Ramos (cell line): ENCODE measurements around the gene PMVK.

ENCODE experiments used
- in situ Hi-C: fragments of 300-500 bp; cut with MboI; formaldehyde crosslinking; loops from one replicate; pipeline ENCODE4 v1.14.3; 2022; ENCODE audit warnings: low sequenced_read_pairs; ENCODE audit not compliant: unreplicated experiment

PMVK gene

DNA sequence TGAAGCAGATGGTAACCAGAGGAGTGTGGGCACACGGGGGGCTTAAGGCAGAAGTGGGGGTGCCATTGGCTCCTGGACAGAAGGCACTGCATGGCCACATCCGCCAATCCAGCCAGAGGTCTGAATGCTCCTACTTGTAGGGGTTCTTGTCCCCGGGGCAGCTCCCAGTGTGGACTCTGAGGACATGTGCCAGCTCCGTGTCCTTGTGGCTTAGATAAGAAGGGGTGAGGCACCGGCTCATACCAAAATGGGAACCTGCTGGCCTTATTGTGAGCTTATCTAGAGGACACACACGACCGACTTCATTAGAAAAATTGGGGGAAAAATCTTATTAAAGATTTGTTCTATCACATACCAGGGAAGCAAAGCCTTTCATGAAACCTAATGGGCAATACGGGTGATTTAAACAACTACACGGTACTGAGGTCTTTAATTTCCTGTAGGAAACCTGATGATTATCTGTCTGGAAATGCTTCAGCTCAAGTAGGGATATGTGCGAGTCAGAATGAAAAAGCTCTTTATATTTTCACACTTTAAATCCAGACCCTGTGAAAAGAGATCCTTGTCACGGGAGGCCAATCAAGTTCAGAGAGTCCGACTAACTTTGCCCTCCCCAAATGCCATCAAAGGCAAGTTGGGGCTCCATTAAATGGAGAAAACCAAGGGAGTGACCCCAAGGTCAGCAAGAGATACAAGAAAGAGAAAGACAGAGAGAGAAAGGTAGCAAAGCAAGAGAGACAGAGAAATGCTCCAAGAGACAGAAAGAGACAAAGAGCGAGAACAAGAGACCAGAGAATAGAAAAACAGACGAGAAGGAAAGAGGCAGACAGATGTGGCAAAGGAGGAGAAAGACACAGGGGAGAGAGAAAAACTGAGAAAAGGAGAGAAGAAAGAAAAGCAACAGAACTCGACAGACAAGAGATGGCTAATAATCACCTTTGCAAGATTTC, 52.3 kb downstream of the PMVK start:
- in situ Hi-C loops = loop anchor here (5.0 to 10.0 kb wide), 2 partner anchors 217 to 319 kb away; partner anchors contain the start of gene CHRNB2

- in situ Hi-C loops = loop anchor here (5.0 to 10.0 kb wide), 2 partner anchors 215 to 317 kb away; partner anchors contain the start of gene CHRNB2
Measured at GRCh38 chr1:154881820-154882535, 54.5 kb downstream of the PMVK start.

- in situ Hi-C loops = loop anchor here (5.0 to 10.0 kb wide), 2 partner anchors 213 to 316 kb away; partner anchors contain the start of gene CHRNB2
Measured at GRCh38 chr1:154880671-154881070, 55.8 kb downstream of the PMVK start.

GRCh38 chr1:154879038-154879421, 57.5 kb downstream of the PMVK start:
- in situ Hi-C loops = loop anchor here (5.0 kb wide), 1 partner anchor 107 kb away; no protein-coding TSS in a partner anchor

- in situ Hi-C loops = loop anchor here (5.0 kb wide), 1 partner anchor 106 kb away; no protein-coding TSS in a partner anchor
Measured at GRCh38 chr1:154878371-154879037, 58.0 kb downstream of the PMVK start.

DNA sequence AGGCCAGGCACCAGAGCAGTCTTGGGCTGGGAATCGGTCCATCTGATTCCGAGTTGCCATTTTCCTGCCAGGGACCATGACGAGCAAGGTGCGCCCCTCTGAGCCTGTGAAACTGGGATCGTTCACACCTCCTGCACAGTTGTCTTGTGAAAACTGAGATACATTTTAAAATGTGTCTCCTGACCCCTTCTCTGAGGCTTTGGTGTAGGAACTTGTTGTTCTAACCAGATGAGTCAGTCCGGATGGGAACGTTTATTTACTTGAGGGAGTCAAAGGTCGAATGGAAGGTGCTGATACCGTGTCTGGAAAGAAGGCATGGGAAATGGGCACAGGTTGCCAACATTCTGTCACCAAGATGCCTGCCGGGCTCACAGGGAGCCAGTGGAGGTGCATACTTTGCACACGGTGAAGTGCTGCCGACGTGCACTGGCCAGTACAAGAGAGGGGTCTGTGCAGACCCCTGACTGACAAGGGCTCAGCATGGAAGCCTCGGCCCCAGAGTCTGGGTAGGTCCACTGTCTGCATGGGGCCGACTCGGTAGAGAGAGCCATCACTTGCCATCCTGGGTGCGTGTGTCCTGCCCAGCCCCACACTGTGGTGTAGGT, 59.0 kb downstream of the PMVK start:
- in situ Hi-C loops = loop anchor here (5.0 kb wide), 1 partner anchor 105 kb away; no protein-coding TSS in a partner anchor

DNA sequence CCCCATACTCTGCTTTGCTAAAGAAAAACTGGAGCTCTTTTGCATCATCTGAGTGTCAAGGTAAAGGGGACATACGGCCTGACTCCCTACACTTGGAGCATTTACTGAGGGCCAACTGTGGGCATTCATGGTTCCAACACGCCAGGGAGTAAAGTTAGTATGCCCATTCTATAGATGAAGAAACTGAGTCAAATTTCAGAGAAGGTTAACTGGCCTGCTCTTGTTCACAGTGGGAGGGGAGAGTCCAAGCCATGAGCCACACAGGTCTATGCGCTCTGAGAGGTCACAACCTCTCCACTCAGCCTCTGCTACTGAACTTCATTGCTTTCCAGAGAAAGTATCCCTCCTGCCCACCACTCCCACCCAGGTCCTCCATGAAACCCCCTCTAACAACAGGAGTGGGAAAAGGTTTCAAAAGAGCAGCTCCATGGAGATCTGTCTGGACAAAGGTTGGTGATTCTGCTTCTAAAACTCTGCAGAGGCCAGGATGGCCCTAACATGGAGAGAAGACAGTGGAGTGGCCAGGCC, 59.6 kb downstream of the PMVK start:
- in situ Hi-C loops = loop anchor here (5.0 kb wide), 1 partner anchor 105 kb away; no protein-coding TSS in a partner anchor
